Stomach smooth muscle (tissue), 2 donors: ENCODE data around the gene ZCCHC7.

Experiments used
- H3K27ac ChIP-seq: one replicate; pipeline ENCODE4 v1.7.0; 2013; ENCODE audit warnings: mild to moderate bottlenecking, low read length, inconsistent platforms
- H3K27me3 ChIP-seq, 2 donors: one replicate each; pipeline ENCODE4 v1.7.0; 2013; ENCODE audit warnings: low read length in 2 of 2; ENCODE audit not compliant: insufficient read depth in 2 of 2, control insufficient read depth in 1 of 2
- H3K36me3 ChIP-seq, 2 donors: one replicate each; pipeline ENCODE4 v1.7.0; 2013; ENCODE audit warnings: low read length in 2 of 2; ENCODE audit not compliant: control insufficient read depth in 2 of 2, insufficient read depth in 2 of 2
- H3K4me1 ChIP-seq: one replicate; pipeline ENCODE4 v1.7.0; 2013; ENCODE audit warnings: low read length; ENCODE audit not compliant: control insufficient read depth, insufficient read depth
- H3K4me3 ChIP-seq, 2 donors: one replicate each; pipeline ENCODE4 v1.7.0; 2013; ENCODE audit warnings: low read length in 2 of 2
- H3K9ac ChIP-seq, 2 donors: one replicate each; pipeline ENCODE4 v1.7.0; 2013; ENCODE audit warnings: low read length in 2 of 2, mild to moderate bottlenecking in 1 of 2
- H3K9me3 ChIP-seq, 2 donors: one replicate each; pipeline ENCODE4 v1.7.0; 2013; ENCODE audit warnings: low read length in 2 of 2; ENCODE audit not compliant: control insufficient read depth in 2 of 2
- donor health status: healthy.
- donor health status: Pancreatic carcinoma.

ZCCHC7 gene

DNA sequence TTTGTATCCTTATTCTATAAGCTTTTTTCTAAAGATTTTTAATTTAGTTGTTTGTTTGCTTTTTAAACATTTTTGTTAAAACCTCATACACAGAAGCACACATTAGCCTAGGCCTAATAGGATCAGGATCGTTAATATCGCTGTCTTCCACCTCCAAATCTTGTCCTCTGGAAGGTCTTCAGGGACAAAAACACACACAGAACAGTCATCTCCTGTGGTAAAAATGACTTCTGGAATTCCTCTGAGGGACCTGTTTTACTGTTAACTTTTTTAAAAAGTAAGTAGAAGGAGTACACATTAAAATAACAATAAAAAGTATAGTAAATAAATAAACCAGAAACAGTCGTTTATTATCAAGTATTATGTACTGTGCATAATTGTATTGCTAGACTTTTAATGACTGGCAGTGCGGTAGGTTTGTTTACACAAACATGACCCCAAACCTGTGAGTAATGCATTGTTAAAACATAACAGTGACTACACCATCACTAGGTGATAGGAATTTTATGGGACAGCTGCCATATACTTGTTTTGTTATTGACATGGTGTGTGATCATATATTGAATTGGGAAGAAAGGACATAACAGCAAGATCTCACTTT is 109.6 kb downstream of the ZCCHC7 start:
- Histone ChIP-seq H3K27me3 (no peaks in the 10 kb centered on the region), H3K4me3 (no peak overlapping the region), H3K27ac (no peak overlapping the region), H3K9me3 (no peaks in the 10 kb centered on the region), H3K4me1 (no peaks in the 10 kb centered on the region), H3K36me3 (no peaks in the 10 kb centered on the region), H3K9ac (no peak overlapping the region)

DNA sequence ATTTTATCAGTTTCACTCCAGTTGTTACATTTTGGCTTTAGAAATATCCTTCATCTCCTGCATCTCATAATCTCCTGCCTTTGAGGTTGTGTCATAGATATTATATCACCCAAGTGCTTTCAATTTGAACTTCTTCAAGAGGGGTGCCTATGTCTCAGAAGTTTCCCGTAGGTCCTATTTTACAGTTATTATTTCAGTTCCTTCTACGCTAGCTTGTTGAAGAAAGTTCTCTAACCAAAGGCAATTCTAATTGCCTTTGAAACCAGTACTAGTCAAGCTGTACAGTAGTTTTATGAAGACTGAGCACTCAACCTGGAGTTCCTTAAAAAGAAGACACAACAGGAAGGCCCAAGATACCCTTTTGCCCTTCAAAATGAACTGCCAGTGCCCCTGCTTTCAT is 116.4 kb downstream of the ZCCHC7 start:
- Histone ChIP-seq H3K9me3 (no peaks in the 10 kb centered on the region), H3K9ac (no peak overlapping the region), H3K4me1 (no peaks in the 10 kb centered on the region), H3K36me3 (no peaks in the 10 kb centered on the region), H3K27ac (no peak overlapping the region), H3K27me3 (no peaks in the 10 kb centered on the region), H3K4me3 (no peak overlapping the region)

DNA sequence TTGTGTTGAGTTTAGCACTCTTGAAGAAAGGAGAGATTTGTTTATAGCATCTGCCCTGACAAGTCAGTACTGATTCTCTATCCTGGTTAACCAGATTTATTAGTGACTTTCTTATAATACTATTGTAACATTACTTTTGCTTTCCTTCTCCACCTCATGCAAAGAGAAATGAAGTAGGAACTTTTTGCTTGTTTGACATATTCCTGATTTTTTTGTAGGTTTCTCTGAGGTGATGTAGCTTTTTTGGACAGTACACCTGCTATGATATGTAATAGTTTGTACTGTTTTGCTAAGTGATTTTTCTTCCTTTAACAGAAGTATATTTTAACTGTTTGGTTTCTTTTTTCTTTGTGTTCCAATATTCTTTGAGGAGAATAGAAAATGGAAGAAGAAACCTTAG is 117.7 kb downstream of the ZCCHC7 start:
- Histone ChIP-seq H3K27ac (no peak overlapping the region), H3K27me3 (no peaks in the 10 kb centered on the region), H3K4me1 (no peaks in the 10 kb centered on the region), H3K36me3 (no peaks in the 10 kb centered on the region), H3K4me3 (no peak overlapping the region), H3K9me3 (no peaks in the 10 kb centered on the region), H3K9ac (no peak overlapping the region)

DNA sequence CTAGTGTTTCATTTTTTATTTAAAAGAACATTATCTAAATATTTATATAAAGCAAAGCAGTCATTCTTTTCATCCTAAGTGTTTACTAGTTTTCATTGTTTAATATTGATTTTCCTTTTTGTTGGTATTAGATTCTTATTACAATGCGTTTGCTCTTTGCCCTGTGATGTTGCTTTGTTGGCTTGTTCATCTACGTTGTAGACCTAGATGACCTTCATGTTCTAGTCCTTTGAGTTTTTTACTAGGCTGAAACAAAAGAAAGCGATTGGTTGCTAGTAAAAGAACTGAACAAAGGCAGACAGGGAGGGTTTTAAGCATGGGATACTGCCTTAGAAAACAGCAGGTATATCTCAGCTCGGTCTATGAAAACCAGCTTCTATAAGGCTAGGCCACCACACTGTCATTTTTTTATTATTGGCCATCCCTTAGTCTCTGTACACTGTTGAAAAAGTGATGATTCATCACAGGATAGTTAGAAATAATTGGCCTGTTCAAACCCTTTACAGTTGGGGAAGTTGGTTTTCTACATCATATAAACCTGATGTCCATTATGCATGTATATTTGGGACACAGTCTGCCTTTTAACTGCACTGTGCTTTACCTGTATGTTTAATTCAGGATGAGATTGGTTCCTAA is 119.0 kb downstream of the ZCCHC7 start:
- Histone ChIP-seq H3K27me3 (no peaks in the 10 kb centered on the region), H3K9me3 (no peaks in the 10 kb centered on the region), H3K4me3 (no peak overlapping the region), H3K27ac (no peak overlapping the region), H3K36me3 (no peaks in the 10 kb centered on the region), H3K9ac (no peak overlapping the region), H3K4me1 (no peaks in the 10 kb centered on the region)

DNA sequence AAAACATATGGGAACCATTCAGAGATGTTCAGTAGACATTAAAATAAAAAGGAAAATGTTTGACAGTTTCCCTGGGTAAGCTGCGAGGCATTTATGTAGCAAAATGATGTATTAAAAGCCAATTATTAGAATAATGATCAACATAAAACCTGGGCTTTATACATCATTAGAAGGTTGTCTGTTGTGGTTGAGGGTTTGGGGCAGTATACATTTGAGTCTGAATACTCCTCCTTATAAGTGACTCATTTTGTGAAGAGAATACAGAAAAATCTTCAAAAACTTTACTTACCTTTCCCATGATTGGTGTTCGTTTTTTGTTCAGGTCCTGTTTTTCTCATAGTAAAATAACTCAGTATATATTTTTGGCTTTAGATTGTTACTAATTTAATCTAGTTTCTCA is 119.5 kb downstream of the ZCCHC7 start:
- H3K27ac ChIP-seq = no peak overlapping the region
- no peaks in the 10 kb centered on the region for H3K9me3 ChIP-seq
- H3K4me3 ChIP-seq = no peak overlapping the region
- H3K27me3 ChIP-seq = no peaks in the 10 kb centered on the region
- H3K9ac ChIP-seq = no peak overlapping the region
- H3K36me3 ChIP-seq = no peaks in the 10 kb centered on the region
- no peaks in the 10 kb centered on the region for H3K4me1 ChIP-seq

DNA sequence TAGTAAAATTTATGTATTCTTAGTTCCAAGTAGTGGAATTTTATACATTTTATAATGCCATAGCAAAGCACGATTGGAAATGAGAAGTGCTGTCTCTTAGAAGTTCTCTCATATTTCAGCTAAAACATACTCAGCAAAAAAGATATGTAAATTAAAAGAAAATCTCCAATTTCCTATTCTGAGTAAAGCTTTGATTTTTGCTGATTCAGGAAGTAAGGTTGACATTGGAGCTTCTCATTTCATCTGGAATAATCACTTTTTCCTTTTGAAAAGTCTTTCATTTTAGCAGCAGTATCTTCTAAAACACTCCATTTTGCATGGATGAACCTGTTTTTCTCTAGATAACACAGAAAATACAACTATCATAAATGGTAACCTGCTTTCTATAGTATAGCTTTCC is 121.0 kb downstream of the ZCCHC7 start:
- H3K36me3 ChIP-seq = no peaks in the 10 kb centered on the region
- no peak overlapping the region for H3K27ac ChIP-seq
- no peaks in the 10 kb centered on the region for H3K4me1 ChIP-seq
- no peaks in the 10 kb centered on the region for H3K9me3 ChIP-seq
- H3K27me3 ChIP-seq = no peaks in the 10 kb centered on the region
- H3K9ac ChIP-seq = no peak overlapping the region
- H3K4me3 ChIP-seq = no peak overlapping the region

DNA sequence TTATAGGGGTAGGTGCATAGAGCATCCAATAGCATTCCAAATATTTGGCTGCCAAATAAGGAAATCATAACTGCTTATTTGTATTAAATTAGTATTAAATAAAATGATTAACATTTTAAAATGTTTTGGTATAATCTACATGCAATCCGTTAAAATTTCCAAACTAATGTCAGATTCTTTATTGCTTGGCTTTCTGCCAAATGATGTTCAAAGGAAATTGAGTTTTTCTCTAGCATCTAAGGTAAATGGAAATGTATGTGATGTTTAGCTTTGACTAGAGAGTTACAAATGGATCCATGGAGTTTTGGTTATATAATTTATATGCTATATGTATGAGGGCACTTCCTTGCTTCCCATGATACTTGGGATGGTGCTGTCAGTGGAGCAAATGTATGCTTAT is 121.7 kb downstream of the ZCCHC7 start:
- Histone ChIP-seq H3K9ac (no peak overlapping the region), H3K9me3 (no peaks in the 10 kb centered on the region), H3K4me1 (no peaks in the 10 kb centered on the region), H3K27me3 (no peaks in the 10 kb centered on the region), H3K36me3 (no peaks in the 10 kb centered on the region), H3K27ac (no peak overlapping the region), H3K4me3 (no peak overlapping the region)

DNA sequence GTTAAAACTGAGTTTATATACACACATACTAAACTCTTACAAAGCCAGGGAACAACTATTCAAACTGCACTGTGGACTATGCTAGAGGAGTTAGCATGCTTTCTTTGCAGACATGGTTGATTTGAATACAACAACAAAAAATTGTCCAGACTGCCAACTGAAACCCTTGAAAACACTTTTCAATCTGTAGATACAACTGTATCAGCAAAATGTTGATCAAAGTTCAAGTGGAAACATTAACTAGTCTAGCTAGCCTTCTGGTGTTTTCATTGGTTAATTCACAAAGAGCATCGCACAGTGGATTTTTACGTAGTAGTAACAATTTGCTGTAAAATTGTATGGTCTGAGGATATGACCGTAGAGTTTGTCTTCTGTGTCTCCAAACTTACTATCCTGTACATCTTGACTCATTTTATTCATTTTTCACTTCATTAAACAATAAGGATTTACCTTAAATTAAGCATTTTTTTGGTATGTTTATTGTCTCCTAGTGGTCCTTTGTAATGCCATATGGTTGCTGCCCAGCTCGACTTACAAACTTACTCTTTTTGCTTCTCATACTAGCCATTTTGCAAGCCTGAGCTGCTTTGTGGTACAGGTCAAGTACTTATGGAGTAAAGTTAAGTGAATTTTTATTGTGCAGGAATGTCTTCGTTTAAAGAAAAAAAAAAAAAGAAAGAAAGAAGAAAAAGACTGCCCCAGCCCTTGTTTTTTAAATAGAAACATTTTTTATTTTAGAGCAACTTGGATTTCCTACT is 123.4 kb downstream of the ZCCHC7 start:
- H3K9ac ChIP-seq = no peak overlapping the region
- H3K4me1 ChIP-seq = no peaks in the 10 kb centered on the region
- no peaks in the 10 kb centered on the region for H3K9me3 ChIP-seq
- no peak overlapping the region for H3K4me3 ChIP-seq
- no peak overlapping the region for H3K27ac ChIP-seq
- no peaks in the 10 kb centered on the region for H3K27me3 ChIP-seq
- no peaks in the 10 kb centered on the region for H3K36me3 ChIP-seq

DNA sequence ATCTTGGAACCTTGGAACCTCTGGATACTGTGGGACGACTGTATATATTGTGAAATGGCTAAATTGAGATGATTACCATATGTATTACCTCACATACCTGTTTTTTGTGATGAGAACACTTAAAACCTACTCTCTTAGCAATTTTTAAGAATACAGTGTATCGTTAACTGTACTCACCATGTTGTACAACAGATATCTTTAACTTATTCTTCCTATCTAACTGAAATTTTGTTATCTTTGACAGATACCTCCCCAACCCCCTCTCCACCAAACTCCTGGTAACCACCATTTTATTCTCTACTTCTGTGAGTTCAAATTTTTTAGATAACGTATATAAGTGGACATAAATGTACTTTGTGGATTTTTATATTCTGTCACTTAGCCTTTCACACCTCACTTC is 126.5 kb downstream of the ZCCHC7 start:
- no peaks in the 10 kb centered on the region for H3K4me1 ChIP-seq
- no peaks in the 10 kb centered on the region for H3K27me3 ChIP-seq
- no peaks in the 10 kb centered on the region for H3K9me3 ChIP-seq
- no peak overlapping the region for H3K9ac ChIP-seq
- no peak overlapping the region for H3K4me3 ChIP-seq
- no peak overlapping the region for H3K27ac ChIP-seq
- H3K36me3 ChIP-seq = peaks cover 0 to 2% of the 10 kb centered on the region in 2 donors

DNA sequence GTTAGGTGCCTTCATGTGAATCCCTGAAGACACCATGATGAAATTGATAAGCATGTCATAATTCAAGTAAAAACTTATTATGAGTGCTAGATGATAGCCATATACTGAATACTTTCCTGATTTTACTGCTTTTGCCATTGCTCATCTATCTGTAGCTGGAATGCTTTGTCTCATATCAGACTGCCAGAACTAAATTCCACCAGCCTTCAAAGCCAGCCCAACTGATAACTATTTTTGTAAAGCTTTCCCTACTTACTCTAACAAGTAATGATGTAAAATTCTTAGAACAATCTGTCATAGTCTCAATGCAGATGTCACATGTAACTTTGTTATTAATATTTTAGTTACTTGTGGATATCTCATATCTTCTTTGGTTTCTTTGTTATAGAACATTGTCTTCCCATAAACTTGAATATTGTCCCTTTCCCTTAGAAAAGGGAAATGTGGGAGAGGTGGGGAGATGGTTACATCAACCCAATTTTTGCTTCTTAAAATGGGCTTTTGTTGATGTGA is 128.3 kb downstream of the ZCCHC7 start:
- Histone ChIP-seq H3K27me3 (no peaks in the 10 kb centered on the region), H3K4me3 (no peak overlapping the region), H3K4me1 (no peaks in the 10 kb centered on the region), H3K9ac (no peak overlapping the region), H3K27ac (no peak overlapping the region), H3K36me3 (peaks cover 0 to 2% of the 10 kb centered on the region in 2 donors), H3K9me3 (no peaks in the 10 kb centered on the region)

DNA sequence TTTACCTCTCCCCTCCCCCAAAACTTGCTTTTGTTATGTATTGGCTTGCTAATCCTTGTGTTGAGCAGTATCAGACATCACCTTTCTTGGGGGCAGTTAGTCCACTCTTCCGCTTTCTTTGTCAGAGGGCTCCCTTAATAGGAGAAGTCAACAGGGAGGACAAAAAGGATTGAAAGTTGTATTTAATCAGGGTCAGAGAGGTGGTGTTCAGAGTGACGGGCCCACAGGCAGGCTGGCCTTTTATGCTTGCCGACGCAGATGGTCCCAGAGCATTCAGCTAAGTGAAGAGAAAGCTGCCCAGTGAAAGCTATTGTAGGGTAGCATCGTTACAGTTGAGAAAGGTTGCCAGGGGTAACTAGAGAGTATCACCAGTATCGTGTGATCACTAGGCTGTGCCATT is 131.1 kb downstream of the ZCCHC7 start:
- Histone ChIP-seq H3K27ac (no peak overlapping the region), H3K4me1 (no peaks in the 10 kb centered on the region), H3K9ac (no peak overlapping the region), H3K4me3 (no peak overlapping the region), H3K27me3 (no peaks in the 10 kb centered on the region), H3K36me3 (peaks cover 0 to 2% of the 10 kb centered on the region in 2 donors), H3K9me3 (no peaks in the 10 kb centered on the region)
